Osteocyte (in vitro differentiated cells): Measurements from ENCODE around the gene SH3BGRL2. TPM values are rescaled to one million over a fixed set of nuclear protein-coding genes. Genes with fewer than 3 reads are reported as not detected.
A peak's percentile ranks its signal among the peaks of the same experiment; 100 is the strongest.

Source experiments
- DNase-seq: peaks from one replicate; pipeline ENCODE4 v3.0.0; 2021; ENCODE audit warnings: mixed read lengths; ENCODE audit not compliant: unreplicated experiment; ENCODE audit errors: extremely low spot score
- H3K27ac Mint-ChIP-seq: one replicate; pipeline ENCODE4 v1.8.0; 2021; ENCODE audit warnings: mild to moderate bottlenecking, mixed read lengths; ENCODE audit not compliant: unreplicated experiment
- H3K27me3 Mint-ChIP-seq: one replicate; pipeline ENCODE4 v1.8.0; 2021; ENCODE audit warnings: mixed read lengths; ENCODE audit not compliant: unreplicated experiment
- H3K36me3 Mint-ChIP-seq: one replicate; pipeline ENCODE4 v1.8.0; 2021; ENCODE audit warnings: mixed read lengths; ENCODE audit not compliant: unreplicated experiment
- H3K4me1 Mint-ChIP-seq: one replicate; pipeline ENCODE4 v1.8.0; 2021; ENCODE audit warnings: mixed read lengths; ENCODE audit not compliant: unreplicated experiment
- H3K4me3 Mint-ChIP-seq: one replicate; pipeline ENCODE4 v1.8.0; 2021; ENCODE audit warnings: mild to moderate bottlenecking, moderate library complexity, mixed read lengths; ENCODE audit not compliant: unreplicated experiment
- H3K9me3 Mint-ChIP-seq: one replicate; pipeline ENCODE4 v1.8.0; 2021; ENCODE audit warnings: mixed read lengths; ENCODE audit not compliant: unreplicated experiment
- long read RNA-seq: library from polyadenylated mRNA; unstranded; transcript quantifications from one replicate; pipeline ENCODE4 v2.0.0, GENCODE V29; 2021
- total RNA-seq: library from RNA; stranded (reverse); gene quantifications from 2 replicates; pipeline ENCODE4 v1.2.1, GENCODE V29; 2021
- TF ChIP-seq, protein P1 (sequence below): fragments of 200-600 bp; sonication (generic); IDR thresholded peaks from 2 replicates; pipeline ENCODE4 v1.5.0; 2021; ENCODE audit warnings: antibody characterized with exemption, mild to moderate bottlenecking, moderate library complexity

Gene SH3BGRL2
- 1.5 and 1.9 TPM in 2 replicates for total RNA-seq
- long read RNA-seq, full-length matches to known transcripts: 2 of 2 reads
- long read RNA-seq, partial matches to known transcripts: 0 of 2 reads
- long read RNA-seq, other reads (novel, unspliced or antisense): 0 of 2 reads

GRCh38 chr6:79630883-79631692, at the start of gene SH3BGRL2:
Gene SH3BGRL2 (plus strand): TSS chr6:79631329. CDS start chr6:79631462, 133 bp downstream.
- peaks cover 58% of the 10 kb centered on the region for H3K27me3 Mint-ChIP-seq
- DNase-seq: peak; percentile 86
- H3K9me3 Mint-ChIP-seq: no peaks in the 10 kb centered on the region
- TF ChIP-seq, protein P1, sequence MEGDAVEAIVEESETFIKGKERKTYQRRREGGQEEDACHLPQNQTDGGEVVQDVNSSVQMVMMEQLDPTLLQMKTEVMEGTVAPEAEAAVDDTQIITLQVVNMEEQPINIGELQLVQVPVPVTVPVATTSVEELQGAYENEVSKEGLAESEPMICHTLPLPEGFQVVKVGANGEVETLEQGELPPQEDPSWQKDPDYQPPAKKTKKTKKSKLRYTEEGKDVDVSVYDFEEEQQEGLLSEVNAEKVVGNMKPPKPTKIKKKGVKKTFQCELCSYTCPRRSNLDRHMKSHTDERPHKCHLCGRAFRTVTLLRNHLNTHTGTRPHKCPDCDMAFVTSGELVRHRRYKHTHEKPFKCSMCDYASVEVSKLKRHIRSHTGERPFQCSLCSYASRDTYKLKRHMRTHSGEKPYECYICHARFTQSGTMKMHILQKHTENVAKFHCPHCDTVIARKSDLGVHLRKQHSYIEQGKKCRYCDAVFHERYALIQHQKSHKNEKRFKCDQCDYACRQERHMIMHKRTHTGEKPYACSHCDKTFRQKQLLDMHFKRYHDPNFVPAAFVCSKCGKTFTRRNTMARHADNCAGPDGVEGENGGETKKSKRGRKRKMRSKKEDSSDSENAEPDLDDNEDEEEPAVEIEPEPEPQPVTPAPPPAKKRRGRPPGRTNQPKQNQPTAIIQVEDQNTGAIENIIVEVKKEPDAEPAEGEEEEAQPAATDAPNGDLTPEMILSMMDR: no peak
- peaks cover 13% of the 10 kb centered on the region for H3K4me1 Mint-ChIP-seq
- no peak within 1 kb of the TSS for H3K27ac Mint-ChIP-seq
- H3K4me3 Mint-ChIP-seq: peak within 1 kb of the TSS; percentile 87
- no peaks in the 10 kb centered on the region for H3K36me3 Mint-ChIP-seq

DNA sequence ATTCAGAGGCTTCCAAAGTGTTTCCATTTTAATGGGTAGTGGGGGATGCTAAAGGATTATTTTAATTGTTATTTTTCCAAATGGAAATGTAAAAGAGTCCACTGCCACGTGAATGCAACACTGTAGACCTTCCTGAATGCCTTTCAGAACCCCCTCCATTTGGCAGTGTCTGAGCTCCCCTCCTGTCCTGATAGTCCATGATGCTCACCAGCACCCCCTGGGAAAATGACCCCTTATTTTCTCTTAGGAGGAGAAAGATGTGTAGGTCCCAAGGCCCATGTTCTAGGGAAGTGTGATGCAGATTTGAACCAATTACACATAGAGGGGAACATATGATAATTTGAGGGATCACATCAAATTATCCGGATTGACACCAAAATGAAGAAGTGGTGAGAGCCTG, 46.8 kb upstream of the SH3BGRL2 start:
- Mint-ChIP-seq H3K4me1 (no peaks in the 10 kb centered on the region), H3K36me3 (peaks cover 6% of the 10 kb centered on the region), H3K4me3 (no peak overlapping the region), H3K9me3 (peaks cover 22% of the 10 kb centered on the region), H3K27ac (no peak overlapping the region), H3K27me3 (no peaks in the 10 kb centered on the region)
- TF ChIP-seq, protein P1: no peak
- DNase-seq: no peak

GRCh38 chr6:79586548-79586947, 44.6 kb upstream of the SH3BGRL2 start:
- H3K27ac Mint-ChIP-seq: no peak overlapping the region
- no peaks in the 10 kb centered on the region for H3K36me3 Mint-ChIP-seq
- peaks cover 7% of the 10 kb centered on the region for H3K9me3 Mint-ChIP-seq
- no peaks in the 10 kb centered on the region for H3K4me1 Mint-ChIP-seq
- H3K4me3 Mint-ChIP-seq: no peak overlapping the region
- no peak for DNase-seq
- H3K27me3 Mint-ChIP-seq: no peaks in the 10 kb centered on the region
- TF ChIP-seq, protein P1: peak; percentile 46

- TF ChIP-seq, protein P1: no peak
- Mint-ChIP-seq H3K4me3 (no peak overlapping the region), H3K27me3 (no peaks in the 10 kb centered on the region), H3K4me1 (no peaks in the 10 kb centered on the region), H3K9me3 (no peaks in the 10 kb centered on the region), H3K36me3 (no peaks in the 10 kb centered on the region), H3K27ac (no peak overlapping the region)
- DNase-seq: no peak
Measured at GRCh38 chr6:79589701-79590100, 41.4 kb upstream of the SH3BGRL2 start.

DNA sequence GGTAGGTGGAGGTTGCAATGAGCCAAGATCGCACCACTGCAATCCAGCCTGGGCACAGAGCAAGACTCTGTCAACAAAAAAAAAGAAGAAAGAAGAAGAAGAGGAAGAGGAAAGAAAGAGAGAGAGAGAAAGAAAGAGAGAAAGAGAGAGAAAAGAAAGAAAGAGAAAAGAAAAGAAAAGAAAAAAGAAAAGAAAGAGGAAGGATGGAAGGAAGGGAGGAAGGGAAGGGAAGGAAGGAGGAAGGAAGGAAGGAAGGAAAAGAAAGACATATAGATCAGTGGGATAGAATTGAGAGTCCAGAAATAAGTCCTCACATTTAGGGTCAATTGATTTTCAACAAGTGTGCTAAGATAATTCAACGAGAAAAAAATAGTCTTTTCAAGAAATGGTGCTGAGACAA, 34.0 kb upstream of the SH3BGRL2 start:
- TF ChIP-seq, protein P1: no peak
- Mint-ChIP-seq H3K9me3 (peaks cover 14% of the 10 kb centered on the region), H3K4me3 (no peak overlapping the region), H3K4me1 (peaks cover 12% of the 10 kb centered on the region), H3K36me3 (no peaks in the 10 kb centered on the region), H3K27ac (no peak overlapping the region), H3K27me3 (no peaks in the 10 kb centered on the region)
- DNase-seq: no peak
